Breast epithelium (tissue), 4 donors: ENCODE results near the gene ANO8. TPM values are rescaled to one million over a fixed set of nuclear protein-coding genes. Genes with fewer than 3 reads are reported as not detected.
A peak's percentile ranks its signal among the peaks of the same experiment; 100 is the strongest.

ENCODE experiments used
- DNase-seq, 2 donors: peaks; one replicate each; pipeline ENCODE4 v3.0.0-alpha.2; 2019; ENCODE audit warnings: low spot score in 2 of 2
- H3K27ac ChIP-seq, 2 donors: fragments of 200-600 bp; sonication (generic) in 1 of 2; one replicate each; pipeline ENCODE4 v1.5.1; 2016 to 2019; ENCODE audit warnings: mild to moderate bottlenecking in 1 of 2
- H3K27me3 ChIP-seq, 2 donors: fragments of 200-600 bp; sonication (generic) in 1 of 2; one replicate each; pipeline versions ENCODE4 v1.5.1 to v1.6.0; 2017 to 2019; ENCODE audit warnings: control low read depth in 1 of 2, mild to moderate bottlenecking in 1 of 2
- H3K36me3 ChIP-seq: fragments of 200-600 bp; one replicate; pipeline ENCODE4 v1.5.1; 2019
- H3K4me1 ChIP-seq, 2 donors: fragments of 200-600 bp; sonication (generic); one replicate each; pipeline ENCODE4 v1.5.1; 2016 to 2019; ENCODE audit warnings: control low read depth in 1 of 2
- H3K4me3 ChIP-seq, 3 donors: fragments of 200-600 bp; sonication (generic); 1 replicate in 2 of 3; 2 replicates in 1 of 3; pipeline ENCODE4 v1.5.1; 2016 to 2019; ENCODE audit warnings: mild to moderate bottlenecking in 3 of 3, moderate library complexity in 2 of 3
- H3K9me3 ChIP-seq, 2 donors: fragments of 200-600 bp; sonication (generic) in 1 of 2; one replicate each; pipeline ENCODE4 v1.5.1; 2016 to 2019; ENCODE audit warnings: control low read depth in 1 of 2
- POLR2A ChIP-seq: fragments of 450-650 bp; IDR thresholded peaks from one replicate; pipeline ENCODE4 v1.6.1; 2016; ENCODE audit warnings: antibody characterized with exemption, mild to moderate bottlenecking, moderate library complexity
- POLR2AphosphoS5 ChIP-seq, 3 donors: sonication (generic); formaldehyde crosslinking; IDR thresholded peaks; one replicate each; pipeline ENCODE4 v1.6.1; 2017; ENCODE audit warnings: antibody characterized with exemption in 3 of 3
- intact Hi-C: fragments of 100-400 bp; cut with DNase I; formaldehyde crosslinking; loops from one replicate; pipeline ENCODE4 v1.15.1; 2023; ENCODE audit warnings: low total_unique reads
- total RNA-seq, 3 donors: library from RNA; depleted of rRNA; stranded (reverse); fragments of >200 nt; gene quantifications; one replicate each; pipeline ENCODE4 v1.1.0, GENCODE V29; 2016
- TF ChIP-seq, protein P1 (sequence below), 3 donors: fragments of 450-650 bp; IDR thresholded peaks; one replicate each; pipeline ENCODE4 v1.5.1; 2016 to 2017; ENCODE audit warnings: antibody characterized with exemption in 3 of 3, mild to moderate bottlenecking in 3 of 3, moderate library complexity in 3 of 3

The ANO8 gene
- total RNA-seq, 3 donors from 2014 or later = 5.1 to 7.2 (median 5.9) TPM

GRCh38 chr19:17293605-17294004 lies 41.0 kb downstream of the ANO8 start:
- H3K27me3 ChIP-seq = no peaks in the 10 kb centered on the region
- no peaks in the 10 kb centered on the region for H3K36me3 ChIP-seq
- intact Hi-C loops = no loop called here
- TF ChIP-seq, protein P1, sequence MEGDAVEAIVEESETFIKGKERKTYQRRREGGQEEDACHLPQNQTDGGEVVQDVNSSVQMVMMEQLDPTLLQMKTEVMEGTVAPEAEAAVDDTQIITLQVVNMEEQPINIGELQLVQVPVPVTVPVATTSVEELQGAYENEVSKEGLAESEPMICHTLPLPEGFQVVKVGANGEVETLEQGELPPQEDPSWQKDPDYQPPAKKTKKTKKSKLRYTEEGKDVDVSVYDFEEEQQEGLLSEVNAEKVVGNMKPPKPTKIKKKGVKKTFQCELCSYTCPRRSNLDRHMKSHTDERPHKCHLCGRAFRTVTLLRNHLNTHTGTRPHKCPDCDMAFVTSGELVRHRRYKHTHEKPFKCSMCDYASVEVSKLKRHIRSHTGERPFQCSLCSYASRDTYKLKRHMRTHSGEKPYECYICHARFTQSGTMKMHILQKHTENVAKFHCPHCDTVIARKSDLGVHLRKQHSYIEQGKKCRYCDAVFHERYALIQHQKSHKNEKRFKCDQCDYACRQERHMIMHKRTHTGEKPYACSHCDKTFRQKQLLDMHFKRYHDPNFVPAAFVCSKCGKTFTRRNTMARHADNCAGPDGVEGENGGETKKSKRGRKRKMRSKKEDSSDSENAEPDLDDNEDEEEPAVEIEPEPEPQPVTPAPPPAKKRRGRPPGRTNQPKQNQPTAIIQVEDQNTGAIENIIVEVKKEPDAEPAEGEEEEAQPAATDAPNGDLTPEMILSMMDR (IDR thresholded peaks at IDR 0.05) = no peak
- TF ChIP-seq POLR2A = no peak
- TF ChIP-seq POLR2AphosphoS5 (IDR thresholded peaks at IDR 0.05) = no peak
- no peak for DNase-seq
- peaks cover 0 to 5% of the 10 kb centered on the region in 2 donors for H3K9me3 ChIP-seq
- H3K4me3 ChIP-seq = no peak overlapping the region
- H3K4me1 ChIP-seq = no peaks in the 10 kb centered on the region
- H3K27ac ChIP-seq = peak overlapping the region in 1 of 2 donors; percentile 25

DNA sequence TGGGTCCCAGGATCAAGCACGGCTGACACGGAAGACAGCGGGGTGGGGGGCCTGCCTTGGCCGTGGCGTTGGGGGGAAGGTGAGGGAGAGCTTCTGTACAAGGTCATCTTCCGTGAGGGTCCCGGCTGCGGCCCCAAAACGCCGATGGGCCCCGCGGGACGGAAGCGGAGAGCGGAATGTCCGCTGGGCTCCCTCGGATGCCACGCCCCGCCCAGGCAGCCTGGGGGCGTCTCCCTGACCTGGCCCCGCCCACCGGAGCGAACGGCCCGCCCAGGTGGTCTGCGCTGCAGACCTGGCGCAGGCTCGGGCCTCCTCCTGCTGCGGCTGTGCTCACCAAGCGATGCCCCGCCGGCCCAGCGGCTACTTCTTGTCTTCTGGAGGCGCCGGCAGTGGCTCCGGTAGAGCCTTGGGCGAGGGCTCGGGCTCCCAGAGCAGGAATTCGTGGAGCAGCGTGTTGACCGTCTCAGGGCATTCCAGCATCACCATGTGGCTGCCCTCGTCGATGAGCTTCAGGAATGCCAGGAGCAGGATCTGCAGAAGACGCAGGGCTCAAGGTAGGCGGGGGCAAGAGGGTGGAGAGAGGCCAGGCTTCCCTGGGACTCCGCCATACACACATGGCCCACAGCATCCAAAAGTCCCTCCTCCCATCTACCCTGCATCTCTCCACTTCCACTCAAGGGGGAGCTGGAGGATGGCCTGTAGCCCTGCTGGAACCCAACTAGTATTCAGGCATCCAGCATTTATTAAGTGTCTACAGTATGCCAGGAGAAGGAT lies 42.2 kb downstream of the ANO8 start:
- Histone ChIP-seq H3K27me3 (no peaks in the 10 kb centered on the region), H3K36me3 (no peaks in the 10 kb centered on the region), H3K4me3 (peak overlapping the region; percentile 41 to 74 (median 51)), H3K9me3 (no peaks in the 10 kb centered on the region), H3K4me1 (no peaks in the 10 kb centered on the region), H3K27ac (peak overlapping the region; percentile 79 to 90)
- intact Hi-C loops = no loop called here
- DNase-seq = peak in 1 of 2 donors; percentile 79
- TF ChIP-seq POLR2A = no peak
- TF ChIP-seq POLR2AphosphoS5 (IDR thresholded peaks at IDR 0.05) = peak in 1 of 3 donors; percentile 31
- TF ChIP-seq, protein P1 (IDR thresholded peaks at IDR 0.05) = peak; percentile 45 to 69 (median 66)

GRCh38 chr19:17289489-17289888 lies 45.2 kb downstream of the ANO8 start:
- intact Hi-C loops = loop anchor here (10.0 kb wide), 1 partner anchor 225 kb away; no protein-coding TSS in a partner anchor
- no peak overlapping the region for H3K27ac ChIP-seq
- H3K27me3 ChIP-seq = no peaks in the 10 kb centered on the region
- DNase-seq = no peak
- H3K9me3 ChIP-seq = no peaks in the 10 kb centered on the region
- no peaks in the 10 kb centered on the region for H3K36me3 ChIP-seq
- TF ChIP-seq, protein P1 (IDR thresholded peaks at IDR 0.05) = no peak
- TF ChIP-seq POLR2A (no peak), POLR2AphosphoS5 (IDR thresholded peaks at IDR 0.05) (no peak)
- no peaks in the 10 kb centered on the region for H3K4me1 ChIP-seq
- H3K4me3 ChIP-seq = no peak overlapping the region

DNA sequence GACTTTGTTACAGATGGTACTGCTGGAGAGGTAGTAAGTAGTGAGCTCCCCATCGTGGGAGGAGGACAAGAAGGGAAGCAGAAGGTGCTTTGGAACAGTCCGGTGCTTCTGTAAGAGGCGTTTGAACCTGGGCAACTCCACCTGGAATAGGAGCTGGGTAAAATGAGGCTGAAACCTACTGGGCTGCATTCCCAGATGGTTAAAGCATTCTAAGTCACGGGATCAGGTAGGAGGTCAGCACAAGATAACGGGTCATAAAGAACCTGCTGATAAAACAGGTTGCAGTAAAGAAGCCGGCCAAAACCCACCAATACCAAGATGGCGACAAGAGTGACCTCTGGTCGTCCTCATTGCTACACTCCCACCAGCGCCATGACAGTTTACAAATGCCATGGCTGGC lies 47.9 kb downstream of the ANO8 start:
- H3K27me3 ChIP-seq = peaks cover 4 to 8% of the 10 kb centered on the region in 2 donors
- H3K4me3 ChIP-seq = no peak overlapping the region
- H3K27ac ChIP-seq = no peak overlapping the region
- H3K9me3 ChIP-seq = no peaks in the 10 kb centered on the region
- no peaks in the 10 kb centered on the region for H3K36me3 ChIP-seq
- H3K4me1 ChIP-seq = peaks cover 0 to 8% of the 10 kb centered on the region in 2 donors
- TF ChIP-seq POLR2A (no peak), POLR2AphosphoS5 (IDR thresholded peaks at IDR 0.05) (no peak)
- TF ChIP-seq, protein P1 (IDR thresholded peaks at IDR 0.05) = no peak
- intact Hi-C loops = loop anchor here (10.0 kb wide), 1 partner anchor 222 kb away; no protein-coding TSS in a partner anchor
- DNase-seq = no peak

DNA sequence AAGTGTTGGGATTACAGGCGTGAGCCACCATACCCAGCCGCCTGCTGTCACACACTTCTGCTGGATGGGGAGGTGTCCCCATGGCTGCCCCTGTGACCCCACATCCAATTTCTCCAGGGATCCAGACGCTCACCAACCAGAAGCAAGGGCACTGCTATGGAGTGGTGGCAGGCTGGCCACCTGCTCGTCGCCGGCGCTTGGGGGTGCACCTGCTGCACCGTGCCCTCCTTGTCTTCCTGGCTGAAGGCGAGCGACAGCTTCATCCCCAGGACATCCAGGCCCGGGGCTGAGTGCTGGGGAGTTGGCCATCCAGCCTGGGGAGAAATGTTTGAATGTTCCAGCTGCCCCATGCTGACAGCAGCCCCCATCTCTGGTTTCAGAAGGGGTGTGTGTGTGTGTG lies 48.4 kb downstream of the ANO8 start:
- no peak overlapping the region for H3K4me3 ChIP-seq
- DNase-seq = no peak
- no peaks in the 10 kb centered on the region for H3K36me3 ChIP-seq
- no peak for TF ChIP-seq POLR2A
- H3K9me3 ChIP-seq = no peaks in the 10 kb centered on the region
- intact Hi-C loops = loop anchor here (10.0 kb wide), 1 partner anchor 221 kb away; no protein-coding TSS in a partner anchor
- H3K4me1 ChIP-seq = peaks cover 5 to 13% of the 10 kb centered on the region in 2 donors
- peaks cover 7 to 13% of the 10 kb centered on the region in 2 donors for H3K27me3 ChIP-seq
- no peak overlapping the region for H3K27ac ChIP-seq
